Spleen (tissue), 7 donors: ENCODE results near the gene WDR59.

Experiments used
- CTCF ChIP-seq, 11 experiments: fragments of 200-600 bp in 7 of 11; fragments of 450-650 bp in 4 of 11; sonication (generic) in 4 of 11; IDR thresholded peaks in 8 of 11; conservative IDR thresholded peaks in 3 of 11; 1 replicate in 7 of 11; 2 replicates in 4 of 11; pipeline versions ENCODE4 v1.4.0 to v1.8.0; 2016 to 2021; ENCODE audit warnings: antibody characterized with exemption in 11 of 11, inconsistent platforms in 4 of 11, mild to moderate bottlenecking in 1 of 11
- POLR2AphosphoS5 ChIP-seq, 3 donors: sonication (generic); formaldehyde crosslinking; IDR thresholded peaks; one replicate each; pipeline ENCODE4 v1.5.1; 2017; ENCODE audit warnings: antibody characterized with exemption in 3 of 3
- donor health status: DM: no; HTN: no; CAD: no; lungs with moderate emphysema.
- donor health status: DM: no; HTN: no; CAD: no.
- donor health status: DM: no; HTN: no; CAD: no.

- TF ChIP-seq CTCF (IDR thresholded peaks at IDR 0.05 in 8 of 11, conservative IDR thresholded peaks at IDR 0.05 in 3 of 11): peak; percentile 46 to 85 (median 78)
- peak in 2 of 3 donors; percentile 17 to 49 for TF ChIP-seq POLR2AphosphoS5 (IDR thresholded peaks at IDR 0.05)
Measured at GRCh38 chr16:74998481-74999218, 13.7 kb upstream of the WDR59 start, which contains the start of gene ZNRF1.
